RWPE1 (cell line): ENCODE measurements around the gene ADAMTS2.

Experiments used
- CTCF ChIA-PET: fragments of 350-600 bp; sonication (Branson Sonifier 250); formaldehyde crosslinking; extraction: SDS; loops from one replicate; lab custom pipeline; 2021; lab: Yijun Ruan, JAX
- POLR2A ChIA-PET: fragments of 400-600 bp; formaldehyde crosslinking; extraction: SDS; loops from one replicate; lab custom pipeline; 2020; ENCODE audit warnings: antibody characterized with exemption; ENCODE audit not compliant: low non-redundant PET; lab: Yijun Ruan, JAX
- DNase-seq: peaks from one replicate; pipeline ENCODE4 v3.0.0; 2012; ENCODE audit warnings: low spot score
- H3K27ac ChIP-seq: fragments of 450-650 bp; 2 replicates; pipeline ENCODE4 v1.5.1; 2017
- TF ChIP-seq, protein P1 (sequence below): fragments of 450-650 bp; conservative IDR thresholded peaks from 2 replicates; pipeline ENCODE4 v1.5.1; 2017; ENCODE audit warnings: low read depth, mild to moderate bottlenecking

The ADAMTS2 gene

GRCh38 chr5:179313849-179314521 is 31.3 kb downstream of the ADAMTS2 start:
- DNase-seq, result no peak
- ChIA-PET POLR2A (no interaction called here), CTCF (no interaction called here)
- H3K27ac ChIP-seq, result no peak overlapping the region
- TF ChIP-seq, protein P1, sequence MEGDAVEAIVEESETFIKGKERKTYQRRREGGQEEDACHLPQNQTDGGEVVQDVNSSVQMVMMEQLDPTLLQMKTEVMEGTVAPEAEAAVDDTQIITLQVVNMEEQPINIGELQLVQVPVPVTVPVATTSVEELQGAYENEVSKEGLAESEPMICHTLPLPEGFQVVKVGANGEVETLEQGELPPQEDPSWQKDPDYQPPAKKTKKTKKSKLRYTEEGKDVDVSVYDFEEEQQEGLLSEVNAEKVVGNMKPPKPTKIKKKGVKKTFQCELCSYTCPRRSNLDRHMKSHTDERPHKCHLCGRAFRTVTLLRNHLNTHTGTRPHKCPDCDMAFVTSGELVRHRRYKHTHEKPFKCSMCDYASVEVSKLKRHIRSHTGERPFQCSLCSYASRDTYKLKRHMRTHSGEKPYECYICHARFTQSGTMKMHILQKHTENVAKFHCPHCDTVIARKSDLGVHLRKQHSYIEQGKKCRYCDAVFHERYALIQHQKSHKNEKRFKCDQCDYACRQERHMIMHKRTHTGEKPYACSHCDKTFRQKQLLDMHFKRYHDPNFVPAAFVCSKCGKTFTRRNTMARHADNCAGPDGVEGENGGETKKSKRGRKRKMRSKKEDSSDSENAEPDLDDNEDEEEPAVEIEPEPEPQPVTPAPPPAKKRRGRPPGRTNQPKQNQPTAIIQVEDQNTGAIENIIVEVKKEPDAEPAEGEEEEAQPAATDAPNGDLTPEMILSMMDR, result no peak

DNA sequence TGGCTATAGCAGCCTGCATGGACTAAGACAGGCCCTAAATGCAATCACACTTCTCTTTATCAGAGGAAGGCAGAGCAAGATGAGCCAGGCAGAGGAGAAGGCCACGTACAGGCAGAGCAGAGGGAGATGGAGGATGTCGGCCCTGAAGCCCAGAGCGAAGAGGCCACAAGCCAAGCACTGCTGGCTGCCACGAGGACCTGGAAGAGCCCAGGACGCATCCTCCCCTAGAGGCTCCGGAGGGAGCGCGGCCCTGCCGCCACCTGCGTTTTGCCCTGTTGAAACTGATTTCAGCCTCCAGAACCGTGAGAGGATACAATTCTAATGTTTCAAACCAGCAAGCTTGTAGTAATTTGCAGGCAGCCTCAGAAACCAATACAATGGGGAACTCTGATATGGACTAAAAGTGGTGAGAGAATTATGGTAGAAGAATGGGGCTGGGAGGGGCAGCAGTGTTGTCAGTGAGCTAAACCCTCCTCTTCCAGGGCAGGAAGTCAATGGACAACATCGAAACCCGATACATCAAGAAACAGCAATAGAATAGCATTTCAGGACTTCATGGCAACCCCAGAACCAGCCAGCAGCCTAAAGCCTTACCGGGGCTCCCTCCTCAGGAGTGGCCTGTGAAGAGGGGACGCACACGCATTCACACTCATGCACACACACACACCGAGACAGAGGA is 32.6 kb downstream of the ADAMTS2 start:
- ChIA-PET POLR2A (no interaction called here), CTCF (no interaction called here)
- no peak for DNase-seq
- no peak overlapping the region for H3K27ac ChIP-seq
- TF ChIP-seq, protein P1, result no peak

DNA sequence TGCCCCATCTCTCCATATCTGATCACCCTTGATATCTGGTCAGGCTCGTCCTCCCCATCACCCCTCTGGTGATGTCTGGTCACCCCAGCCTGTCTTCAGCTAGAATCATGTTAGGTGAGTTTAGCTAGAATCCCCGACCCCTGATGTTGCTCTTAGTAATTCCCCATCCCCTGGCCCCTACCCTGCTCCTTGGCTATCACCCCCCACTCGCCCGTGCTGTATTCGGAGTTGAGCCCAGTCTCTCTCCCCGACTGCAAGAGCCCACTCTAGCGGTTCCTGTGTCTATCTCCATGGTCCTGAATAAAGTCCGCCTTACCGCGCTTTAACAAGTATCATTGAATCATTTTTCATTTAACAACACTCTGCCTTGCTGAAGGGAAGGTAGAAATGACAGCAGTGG is 33.7 kb downstream of the ADAMTS2 start:
- DNase-seq, result no peak
- CTCF ChIA-PET, result no interaction called here
- POLR2A ChIA-PET, result no interaction called here
- TF ChIP-seq, protein P1, result no peak
- no peak overlapping the region for H3K27ac ChIP-seq

- ChIA-PET POLR2A (no interaction called here), CTCF (interaction anchor here (0.5 kb wide), 1 partner anchor 17 kb away, joined by 3 read pairs; no protein-coding TSS in a partner anchor)
- no peak overlapping the region for H3K27ac ChIP-seq
- DNase-seq, result no peak
- TF ChIP-seq, protein P1, result no peak
Observed at GRCh38 chr5:179311091-179311470, 34.2 kb downstream of the ADAMTS2 start.

DNA sequence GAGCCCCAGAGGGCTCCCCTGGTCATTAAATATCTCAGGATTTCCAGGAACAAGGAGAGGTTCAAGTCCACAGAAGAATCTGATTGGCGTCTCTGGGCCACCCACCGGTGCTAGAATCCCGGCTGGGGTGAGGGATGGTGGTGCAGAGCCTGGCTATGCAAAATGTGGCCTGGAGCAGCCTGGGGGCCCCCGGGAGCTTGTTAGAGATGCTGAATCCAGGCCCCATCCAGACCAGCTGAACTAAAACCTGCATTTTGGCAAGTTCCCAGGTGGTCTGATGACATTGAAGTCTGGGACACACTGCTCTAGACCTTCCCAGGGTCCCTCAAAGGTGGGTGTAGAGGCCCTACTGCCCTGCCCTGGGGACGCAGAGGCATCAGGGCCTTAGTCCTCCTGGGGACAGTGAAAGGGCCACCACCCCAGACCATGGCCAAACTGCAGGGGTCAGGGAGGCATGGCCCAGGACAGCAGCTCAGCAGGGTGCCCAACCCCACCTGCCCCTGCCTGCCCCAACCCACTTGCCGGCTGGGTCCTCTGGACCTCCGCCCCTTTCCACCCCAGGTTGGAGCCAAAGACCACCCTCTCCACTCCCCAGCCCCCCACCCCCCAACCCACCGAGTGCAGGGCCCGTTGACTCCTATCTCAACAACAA is 34.7 kb downstream of the ADAMTS2 start:
- TF ChIP-seq, protein P1, result no peak
- ChIA-PET CTCF (interaction anchor here (0.5 kb wide), 1 partner anchor 18 kb away, joined by 3 read pairs; no protein-coding TSS in a partner anchor), POLR2A (no interaction called here)
- no peak for DNase-seq
- H3K27ac ChIP-seq, result no peak overlapping the region

DNA sequence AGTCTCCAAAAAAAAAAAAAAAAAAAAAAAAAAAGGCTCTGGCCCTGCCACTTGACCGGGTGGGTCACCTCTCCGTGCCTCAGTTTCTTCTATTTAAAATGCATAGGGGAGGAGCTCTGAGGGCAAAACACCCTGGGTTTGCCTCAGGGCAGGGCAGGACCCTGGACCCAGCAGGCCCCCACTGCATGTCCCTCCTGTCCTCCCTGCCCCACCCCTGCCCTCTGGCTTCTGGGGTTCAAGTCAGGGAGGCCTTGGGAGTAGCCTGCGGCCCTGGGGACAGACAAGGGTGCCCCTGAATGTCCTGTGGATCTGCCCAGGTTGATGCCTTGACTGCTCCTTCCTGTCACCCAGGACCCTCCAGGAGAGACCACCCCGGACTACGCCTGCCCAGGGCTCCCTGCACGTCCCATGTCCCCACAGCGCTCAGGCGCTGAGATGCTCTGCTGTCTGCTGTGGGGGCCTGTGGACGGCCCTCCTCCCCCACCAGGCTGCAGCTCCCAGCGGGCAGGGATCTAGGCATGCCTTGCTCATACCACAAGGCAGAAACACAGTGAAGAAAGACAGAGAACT is 35.4 kb downstream of the ADAMTS2 start:
- TF ChIP-seq, protein P1, result no peak
- DNase-seq, result no peak
- ChIA-PET CTCF (interaction anchor here (0.6 kb wide), 1 partner anchor 28 kb away, joined by 3 read pairs; no protein-coding TSS in a partner anchor), POLR2A (no interaction called here)
- H3K27ac ChIP-seq, result no peak overlapping the region
